ENCODE results near the gene TTBK2. TPM values are rescaled to one million over a fixed set of nuclear protein-coding genes. Genes with fewer than 3 reads are reported as not detected.
"Not testable (repeated sequence)": the region's sequence is repeated elsewhere in the genome, so short reads cannot be mapped to it uniquely, and the experiment has no call there.

TTBK2 gene
- total RNA-seq, 1 donor from 2014 or later = 18.6 TPM

DNA sequence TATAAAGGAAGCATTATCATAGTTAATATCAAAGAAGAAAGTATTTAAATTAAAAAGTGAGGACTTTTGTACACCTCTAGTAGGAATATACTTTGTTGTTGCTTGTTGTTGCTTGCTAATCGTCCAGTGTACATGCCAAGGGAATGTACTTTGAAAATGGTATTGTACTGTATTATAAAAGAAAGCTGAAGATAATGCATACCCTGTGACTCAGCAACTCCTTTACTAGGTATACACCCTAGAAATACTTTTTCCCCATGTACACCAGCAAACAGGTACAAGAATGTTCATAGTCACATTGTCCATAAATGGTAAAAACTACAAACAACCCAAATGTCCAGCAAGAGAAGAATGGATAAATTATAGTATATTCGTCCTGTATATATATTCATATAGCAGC is 12.0 kb downstream of the TTBK2 start:
- DNase-seq (ENCODE audit: low spot score) = no peak

DNA sequence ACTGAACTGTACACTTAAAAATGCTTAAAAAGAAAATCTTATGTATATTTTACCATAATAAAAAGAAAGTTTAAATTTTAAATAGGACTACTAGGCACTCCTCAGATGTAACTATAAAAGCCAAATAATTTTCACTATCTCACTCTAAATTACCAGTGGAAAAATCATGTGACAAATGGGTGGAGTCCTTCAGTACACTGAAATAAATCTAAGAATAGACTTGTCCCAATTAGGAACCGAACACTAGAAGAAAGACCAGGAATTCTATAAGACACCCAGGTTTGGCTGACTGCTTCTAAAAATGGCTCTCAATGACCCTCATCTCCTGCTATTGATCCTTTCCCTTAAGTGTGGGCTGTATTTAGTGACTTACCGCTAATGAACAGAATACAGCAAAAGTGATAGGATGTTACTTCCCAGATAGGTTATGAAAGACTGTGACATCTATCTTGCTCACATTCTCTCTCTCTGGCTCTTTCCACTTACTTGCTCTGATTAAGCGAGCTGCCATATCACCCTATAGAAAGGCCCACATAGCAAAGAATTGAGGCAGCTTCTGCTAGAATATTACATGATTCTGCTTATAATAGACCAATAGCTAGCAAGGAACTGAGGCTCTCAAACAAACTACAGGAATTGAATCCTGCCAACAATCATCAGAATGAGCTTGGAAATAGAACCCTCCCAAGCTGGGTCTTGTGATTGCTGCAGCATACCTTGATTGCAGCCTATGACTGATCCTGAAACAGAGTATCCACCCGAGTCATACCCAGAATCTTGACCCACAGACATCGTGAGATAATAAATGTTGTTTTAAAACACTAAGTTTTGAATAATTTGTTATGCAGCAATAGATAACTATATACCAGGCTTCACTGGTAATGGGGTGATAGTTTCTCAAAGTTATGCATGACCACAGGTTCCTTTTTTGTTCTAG is 16.9 kb downstream of the TTBK2 start:
- no peak for DNase-seq (ENCODE audit: low spot score)

DNA sequence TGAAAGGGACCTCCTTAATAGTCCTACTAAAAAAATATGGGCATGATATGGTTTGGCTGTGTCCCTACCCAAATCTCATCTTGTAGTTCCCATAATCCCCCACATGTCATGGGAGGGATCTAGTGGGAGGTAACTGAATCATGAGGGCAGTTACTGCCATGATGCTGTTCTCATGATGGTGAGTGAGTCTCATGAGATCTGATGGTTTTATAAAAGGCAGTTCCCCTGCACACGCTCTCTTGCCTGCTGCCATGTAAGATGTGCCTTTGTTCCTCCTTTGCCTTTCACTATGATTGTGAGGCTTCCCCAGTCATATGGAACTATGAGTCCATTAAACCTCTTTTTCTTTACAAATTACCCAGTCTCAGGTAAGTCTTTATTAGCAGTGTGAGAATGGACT is 26.7 kb downstream of the TTBK2 start:
- DNase-seq (ENCODE audit: low spot score) = not testable (repeated sequence)

- DNase-seq (ENCODE audit: low spot score) = no peak
Measured at GRCh38 chr15:42891569-42891968, 29.0 kb downstream of the TTBK2 start.

GRCh38 chr15:42890161-42890913 is 30.2 kb downstream of the TTBK2 start:
- no peak for DNase-seq (ENCODE audit: low spot score)

DNA sequence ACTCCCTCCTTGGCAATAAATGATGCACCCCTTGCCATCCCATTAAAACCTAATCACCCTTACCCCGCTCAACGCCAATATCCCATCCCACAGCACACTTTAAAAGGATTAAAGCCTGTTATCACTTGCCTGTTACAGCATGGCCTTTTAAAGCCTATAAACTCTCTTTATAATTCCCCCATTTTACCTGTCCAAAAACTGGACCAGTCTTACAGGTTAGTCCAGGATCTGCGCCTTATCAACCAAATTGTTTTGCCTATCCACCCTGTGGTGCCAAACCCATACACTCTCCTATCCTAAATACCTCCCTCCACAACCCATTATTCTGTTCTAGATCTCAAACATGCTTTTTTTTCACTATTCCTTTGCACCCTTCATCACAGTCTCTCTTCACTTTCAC is 33.2 kb downstream of the TTBK2 start:
- DNase-seq (ENCODE audit: low spot score) = not testable (repeated sequence)

DNA sequence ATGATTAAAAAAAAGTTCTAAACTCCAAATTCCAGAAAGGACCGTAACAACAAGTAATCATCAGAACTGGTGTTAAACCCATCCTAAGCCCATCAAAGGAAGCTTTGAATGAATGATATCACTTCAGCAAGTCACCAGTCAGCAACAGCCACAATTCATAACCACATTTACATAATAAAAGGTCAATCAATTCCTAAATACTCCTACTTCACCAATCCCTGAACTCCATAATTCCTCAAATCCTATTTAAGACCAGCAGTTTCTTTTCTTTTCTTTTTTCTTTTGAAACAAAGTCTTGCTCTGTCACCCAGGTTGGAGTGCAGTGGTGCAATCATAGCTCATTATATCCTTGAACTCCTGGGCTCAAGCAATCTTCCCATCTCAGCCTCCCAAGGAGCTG is 40.5 kb downstream of the TTBK2 start:
- no peak for DNase-seq (ENCODE audit: low spot score)

GRCh38 chr15:42879443-42879842 is 41.1 kb downstream of the TTBK2 start:
- DNase-seq (ENCODE audit: low spot score) = no peak

DNA sequence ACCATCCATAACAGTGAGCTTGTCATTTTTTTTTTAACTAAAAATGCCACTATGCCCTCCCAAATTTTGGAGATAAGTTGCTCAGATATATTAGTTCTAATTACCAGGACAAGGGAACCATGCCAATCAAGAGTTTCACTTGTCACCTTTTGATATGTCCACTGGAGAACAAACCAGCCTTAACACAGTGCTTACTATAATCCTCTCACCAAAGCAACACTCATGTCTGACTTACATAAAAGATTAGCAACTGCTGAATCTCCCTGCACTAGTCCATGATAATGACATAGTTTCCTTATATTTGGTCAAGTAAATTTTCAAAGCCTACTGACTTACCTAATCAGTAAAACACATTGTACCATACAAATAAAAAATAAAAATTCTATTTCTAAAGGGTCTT is 44.4 kb downstream of the TTBK2 start:
- no peak for DNase-seq (ENCODE audit: low spot score)

GRCh38 chr15:42868683-42869082 is 51.9 kb downstream of the TTBK2 start:
- no peak for DNase-seq (ENCODE audit: low spot score)

GRCh38 chr15:42863572-42864239 is 56.9 kb downstream of the TTBK2 start:
- DNase-seq (ENCODE audit: low spot score) = no peak

DNA sequence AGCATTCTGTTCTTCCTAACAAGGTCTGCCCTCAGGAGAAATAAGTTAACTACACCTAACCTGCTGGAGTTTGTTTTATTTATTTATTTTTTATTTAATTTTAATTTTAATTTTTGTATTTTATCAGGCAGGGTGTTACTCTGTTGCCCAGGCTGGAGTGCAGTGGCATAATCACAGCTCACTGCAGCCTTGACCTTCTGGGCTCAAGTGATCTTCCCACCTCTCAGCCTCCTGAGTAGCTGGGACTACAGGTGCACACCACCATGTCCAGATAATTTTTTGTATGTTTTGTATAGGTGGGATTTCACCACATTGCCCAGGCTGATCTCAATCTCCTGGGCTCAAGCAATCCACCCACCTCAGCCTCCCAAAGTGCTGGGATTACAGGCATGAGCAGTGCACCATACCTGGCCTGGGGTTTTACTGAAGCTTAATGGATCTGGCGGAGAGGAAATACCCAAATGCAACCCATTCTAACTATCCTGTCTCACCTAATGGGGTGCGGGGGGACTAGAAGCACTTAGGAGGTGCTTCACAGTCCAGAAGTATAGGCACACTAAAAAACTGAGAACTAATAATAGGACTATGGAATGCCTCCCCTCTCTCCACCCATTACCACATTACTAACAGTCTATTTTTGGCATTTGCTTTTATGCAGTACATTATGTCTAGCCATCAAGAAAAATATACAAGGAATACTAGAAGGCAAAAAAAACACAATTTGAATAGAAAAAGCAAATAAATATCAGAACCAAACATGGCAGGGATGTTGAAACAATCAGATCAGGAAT is 61.4 kb downstream of the TTBK2 start:
- no peak for DNase-seq (ENCODE audit: low spot score)

DNA sequence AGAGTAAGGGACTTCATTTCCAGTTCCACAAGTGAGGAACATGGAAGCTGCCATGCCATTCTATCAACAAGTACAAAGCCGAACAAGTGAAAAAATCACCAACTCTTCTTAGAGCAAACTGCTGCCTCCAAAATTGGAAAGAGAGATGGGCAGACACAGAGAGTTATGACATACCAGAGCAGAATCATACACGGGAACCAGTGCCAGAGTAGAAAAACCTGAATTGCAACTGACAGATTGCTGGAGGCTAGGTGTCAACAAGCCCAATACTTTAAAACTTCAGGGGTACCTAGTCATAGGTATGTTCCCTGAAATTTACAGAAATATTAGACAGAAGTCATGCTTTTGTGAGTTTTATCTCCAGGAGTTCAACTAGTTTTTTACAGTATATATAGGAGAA is 62.0 kb downstream of the TTBK2 start:
- no peak for DNase-seq (ENCODE audit: low spot score)

DNA sequence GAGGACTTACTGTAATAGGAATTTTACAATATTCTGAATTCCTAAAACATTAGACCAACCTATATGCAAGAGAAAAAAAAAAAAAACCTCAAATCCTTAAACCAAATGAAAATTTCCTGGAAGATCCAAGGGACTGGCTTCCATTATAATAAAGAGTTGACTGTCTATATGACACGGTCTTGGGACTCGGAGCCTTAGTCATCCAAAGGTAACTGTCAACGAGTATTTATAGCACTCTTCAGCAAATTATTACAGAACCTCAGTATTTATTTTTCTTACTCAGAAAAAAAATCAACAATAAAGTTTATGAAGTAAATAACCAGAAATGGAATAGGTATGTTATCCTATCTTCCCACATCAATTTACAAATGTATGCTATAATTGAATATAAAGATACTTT is 66.0 kb downstream of the TTBK2 start:
- DNase-seq (ENCODE audit: low spot score) = no peak

- no peak for DNase-seq (ENCODE audit: low spot score)
Measured at GRCh38 chr15:42849836-42850235, 70.7 kb downstream of the TTBK2 start.

- no peak for DNase-seq (ENCODE audit: low spot score)
Measured at GRCh38 chr15:42848846-42849245, 71.7 kb downstream of the TTBK2 start.

DNA sequence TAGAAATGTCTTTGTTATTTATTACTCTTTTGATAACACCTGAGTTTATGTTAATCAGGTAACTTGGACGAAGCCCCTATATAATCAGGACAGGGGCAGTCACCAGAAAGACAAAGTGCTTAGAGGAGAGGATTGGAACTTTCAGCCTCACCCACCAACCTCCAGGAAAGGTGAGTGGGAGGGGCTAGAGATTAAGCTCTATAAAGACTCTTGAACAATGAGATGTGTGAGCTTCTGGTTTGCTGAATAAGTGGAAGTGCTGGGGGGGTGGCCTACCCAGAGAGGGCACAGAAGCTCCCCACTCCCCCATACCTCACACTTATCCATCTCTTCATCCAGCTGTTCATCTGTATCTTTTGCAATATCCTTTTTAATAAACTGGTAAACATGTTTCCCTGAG is 73.9 kb downstream of the TTBK2 start:
- DNase-seq (ENCODE audit: low spot score) = no peak

- DNase-seq (ENCODE audit: low spot score) = no peak
Measured at GRCh38 chr15:42845581-42845980, 75.0 kb downstream of the TTBK2 start.

GRCh38 chr15:42843699-42844098 is 76.9 kb downstream of the TTBK2 start:
- no peak for DNase-seq (ENCODE audit: low spot score)

GRCh38 chr15:42836251-42836650 is 84.3 kb downstream of the TTBK2 start:
- no peak for DNase-seq (ENCODE audit: low spot score)

GRCh38 chr15:42832576-42832975 is 88.0 kb downstream of the TTBK2 start:
- DNase-seq (ENCODE audit: low spot score) = no peak

All from mucosa of gallbladder (tissue), 1 donor.